ENCODE measurements around the gene DCLK2. TPM values are rescaled to one million over a fixed set of nuclear protein-coding genes. Genes with fewer than 3 reads are reported as not detected.

DCLK2 gene
- total RNA-seq, 1 experiment from 2014 or later = 13.5 TPM

DNA sequence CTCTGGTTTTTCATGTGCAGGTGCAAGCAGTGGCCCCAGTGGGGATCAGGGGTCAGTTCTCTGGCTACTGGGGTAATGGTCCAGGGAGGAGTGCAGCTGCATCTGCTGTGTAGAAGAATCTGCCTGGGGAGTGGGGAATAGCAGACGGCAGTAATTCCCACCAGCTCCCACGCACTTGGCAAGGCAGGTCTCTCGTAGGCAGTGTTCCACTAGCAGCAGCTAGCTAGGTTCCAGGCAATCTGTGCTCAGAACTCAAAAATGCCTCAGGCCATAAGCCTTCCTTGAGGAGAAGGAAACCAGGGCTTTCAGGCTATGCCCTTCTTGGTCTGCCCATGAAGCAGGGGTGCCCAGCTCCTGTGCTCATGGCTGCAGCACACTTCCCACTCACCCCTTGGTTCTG, 38.8 kb downstream of the DCLK2 start:
- DNase-seq (ENCODE audit: low read depth) = no peak

DNA sequence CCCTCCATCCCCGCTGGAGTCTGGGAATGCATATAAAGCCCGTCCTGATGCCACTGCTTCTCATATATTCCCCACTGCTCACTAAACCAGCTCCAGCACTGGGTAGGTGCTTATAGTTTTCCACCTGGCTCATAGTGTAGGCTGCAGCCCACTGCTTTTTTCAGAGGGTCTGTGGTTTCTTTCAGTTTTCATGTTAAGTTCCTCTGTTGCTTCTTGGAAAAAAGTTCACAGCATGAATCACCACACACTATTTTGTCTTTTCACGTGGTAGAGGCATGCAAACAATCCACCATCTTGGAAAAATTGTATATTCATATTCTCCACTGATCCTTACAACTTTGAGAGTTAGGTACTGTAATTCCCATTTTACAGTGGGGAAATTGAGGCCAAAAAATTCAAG, 39.4 kb downstream of the DCLK2 start:
- DNase-seq (ENCODE audit: low read depth) = no peak

- no peak for DNase-seq (ENCODE audit: low read depth)
Measured at GRCh38 chr4:150119492-150119891, 41.2 kb downstream of the DCLK2 start.

GRCh38 chr4:150123087-150123486, 44.8 kb downstream of the DCLK2 start:
- DNase-seq (ENCODE audit: low read depth) = no peak

GRCh38 chr4:150123796-150124677, 45.8 kb downstream of the DCLK2 start:
- no peak for DNase-seq (ENCODE audit: low read depth)

DNA sequence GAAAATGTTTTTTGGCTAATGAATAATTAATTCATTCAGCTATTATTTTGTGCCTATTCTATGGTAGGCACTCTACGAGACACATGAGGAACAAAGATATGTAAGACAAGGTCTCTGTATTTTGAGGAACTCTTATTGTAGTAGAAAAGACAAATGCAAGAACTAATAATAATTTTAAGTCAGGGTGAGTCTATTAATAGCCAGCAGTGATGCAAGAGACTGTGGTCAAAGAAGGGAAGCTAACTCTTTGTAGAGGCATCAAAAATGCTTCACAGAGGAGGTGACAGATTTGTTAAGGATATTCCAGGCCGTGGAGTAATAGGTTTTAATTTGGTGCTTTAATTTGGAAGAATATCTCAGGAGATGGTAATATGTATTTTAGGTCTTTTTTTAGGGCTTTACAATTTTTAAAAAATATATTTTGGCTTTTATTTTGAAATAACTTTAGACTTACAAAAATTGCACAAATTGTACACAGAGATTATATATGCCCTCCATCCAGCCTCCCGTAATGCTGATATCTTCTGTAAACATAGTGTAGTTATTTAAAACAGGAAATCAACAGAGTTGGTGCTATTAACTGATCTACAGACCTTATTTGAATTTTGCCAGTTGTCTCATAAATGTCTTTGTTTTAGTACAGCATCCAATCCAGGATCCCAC, 48.1 kb downstream of the DCLK2 start:
- DNase-seq (ENCODE audit: low read depth) = no peak

DNA sequence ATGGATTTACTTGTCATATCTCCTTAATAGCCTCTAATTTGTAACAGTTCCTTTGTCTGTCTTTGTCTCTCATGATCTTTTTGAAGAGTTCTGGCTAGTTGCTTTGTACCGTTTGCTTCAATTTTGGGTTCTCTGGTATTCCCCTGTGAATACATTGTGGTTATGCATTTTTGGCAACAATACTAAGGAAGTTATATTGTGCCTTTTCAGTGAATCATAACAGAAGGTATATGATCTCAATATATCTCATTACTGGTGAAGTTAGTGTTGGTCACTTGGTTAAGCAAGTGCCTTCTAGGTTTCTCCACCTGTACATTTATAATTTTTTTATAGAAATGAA, 48.6 kb downstream of the DCLK2 start:
- peak; percentile 53 for DNase-seq (ENCODE audit: low read depth)

DNA sequence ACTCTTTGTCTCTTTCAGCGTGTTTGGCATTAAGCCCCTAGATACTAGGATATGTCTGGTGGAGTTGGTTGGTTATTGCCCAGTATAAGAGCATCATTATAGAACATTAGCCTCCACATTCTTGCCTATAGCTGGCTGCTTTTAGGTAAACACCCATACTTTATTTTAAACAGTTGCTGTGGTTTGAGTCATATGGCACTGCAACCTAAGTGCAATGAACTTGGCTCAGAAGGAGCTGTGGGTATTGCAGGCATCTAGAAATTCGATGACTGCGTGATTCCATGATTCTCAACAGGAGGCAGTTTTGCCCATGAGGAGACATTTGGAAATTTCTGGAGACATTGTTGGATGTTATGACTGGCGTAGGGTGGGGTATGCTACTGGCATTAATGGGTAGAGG, 49.5 kb downstream of the DCLK2 start:
- peak; percentile 37 for DNase-seq (ENCODE audit: low read depth)

GRCh38 chr4:150130933-150131332, 52.7 kb downstream of the DCLK2 start:
- no peak for DNase-seq (ENCODE audit: low read depth)

DNA sequence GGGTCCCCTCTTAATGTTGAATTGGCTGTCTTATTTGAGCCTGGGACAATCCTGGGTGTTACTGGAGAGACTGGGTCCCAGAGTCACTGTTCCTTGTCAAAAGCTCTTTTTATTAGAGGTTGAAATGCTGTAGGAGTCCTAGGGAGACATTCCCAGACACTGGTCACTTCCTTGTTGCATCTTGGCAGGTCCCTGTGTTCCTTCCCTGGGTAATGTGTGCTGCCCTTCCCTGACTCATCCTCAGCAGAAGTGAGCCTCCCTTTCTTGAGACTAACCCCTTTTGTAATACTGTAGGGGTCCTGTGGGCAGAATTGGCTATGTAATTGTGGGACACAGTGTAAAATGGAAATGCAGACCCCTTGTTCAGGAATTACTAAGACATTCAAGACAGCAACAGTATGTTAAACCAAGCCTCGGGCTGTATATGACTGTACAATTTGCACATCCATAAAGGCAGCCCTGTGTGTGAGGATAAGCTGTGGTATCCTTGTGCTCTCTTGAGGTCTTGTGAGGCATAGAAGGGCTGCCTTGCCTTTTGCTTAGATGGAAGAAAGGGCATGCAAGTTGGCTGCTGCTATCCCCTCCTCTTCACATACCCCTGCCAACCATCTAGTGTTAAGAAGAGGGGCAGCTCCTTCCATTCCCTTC, 53.5 kb downstream of the DCLK2 start:
- no peak for DNase-seq (ENCODE audit: low read depth)

DNA sequence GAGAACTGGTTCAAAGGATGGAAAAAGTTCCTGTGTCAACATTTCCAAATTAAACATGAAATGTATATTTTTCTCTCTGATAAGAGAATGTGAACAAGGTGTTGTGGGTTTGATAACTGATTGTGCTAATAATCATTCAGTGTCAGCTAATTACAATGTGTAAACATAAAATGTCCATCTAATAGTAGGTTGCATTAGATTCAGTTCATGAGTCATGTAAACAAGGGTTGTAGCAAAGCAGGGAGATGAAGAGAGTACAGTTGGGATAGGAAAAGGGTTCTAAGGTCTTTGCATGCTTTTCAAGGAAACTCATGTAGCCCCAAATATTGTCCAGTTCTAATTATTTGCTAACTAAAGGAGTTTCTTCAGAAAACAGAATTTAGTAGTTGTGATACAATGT, 55.4 kb downstream of the DCLK2 start:
- DNase-seq (ENCODE audit: low read depth) = no peak

- DNase-seq (ENCODE audit: low read depth) = no peak
Measured at GRCh38 chr4:150135134-150135772, 57.0 kb downstream of the DCLK2 start.

DNA sequence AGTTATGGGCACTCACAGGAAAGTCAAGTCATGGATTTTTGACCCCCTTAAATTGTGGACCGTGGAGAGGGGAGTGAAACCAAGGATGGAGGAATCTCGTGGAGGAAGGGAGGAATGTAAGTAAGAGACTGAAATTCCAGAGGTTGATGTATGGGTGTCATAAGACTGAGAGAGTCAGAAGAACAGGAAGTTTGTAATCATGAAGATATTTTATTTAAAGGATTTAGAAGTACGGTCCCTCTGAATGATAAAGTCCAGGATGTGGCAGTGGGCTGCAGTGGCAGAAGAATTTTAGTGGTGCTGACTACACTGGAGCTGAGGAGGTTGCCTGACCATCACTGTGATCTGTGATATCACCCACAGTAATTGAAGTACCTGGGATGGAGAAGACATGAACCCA, 57.8 kb downstream of the DCLK2 start:
- DNase-seq (ENCODE audit: low read depth) = no peak

DNA sequence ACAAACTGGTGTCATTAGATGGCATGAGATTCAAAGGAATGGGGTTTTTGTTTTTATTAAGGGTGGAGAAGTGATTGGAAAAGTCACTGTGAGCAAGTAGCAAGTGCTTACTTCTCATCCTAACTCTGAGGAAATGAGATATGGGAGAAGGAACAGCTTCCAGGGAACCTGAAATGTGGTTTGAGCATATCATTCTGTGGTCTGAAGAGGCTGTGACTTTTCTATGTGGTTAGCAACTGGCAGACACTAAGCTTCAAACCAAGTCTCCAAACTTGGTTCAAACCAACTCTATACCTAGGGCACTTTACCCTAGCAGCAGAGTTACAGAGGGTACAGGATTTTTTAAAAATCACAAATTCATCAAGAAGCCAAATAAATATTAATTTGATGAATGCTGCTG, 58.2 kb downstream of the DCLK2 start:
- peak; percentile 51 for DNase-seq (ENCODE audit: low read depth)

- DNase-seq (ENCODE audit: low read depth) = peak; percentile 40
Measured at GRCh38 chr4:150139297-150139865, 61.1 kb downstream of the DCLK2 start.

GRCh38 chr4:150140774-150141400, 62.6 kb downstream of the DCLK2 start:
- peak; percentile 34 for DNase-seq (ENCODE audit: low read depth)

GRCh38 chr4:150141756-150142155, 63.5 kb downstream of the DCLK2 start:
- no peak for DNase-seq (ENCODE audit: low read depth)

DNA sequence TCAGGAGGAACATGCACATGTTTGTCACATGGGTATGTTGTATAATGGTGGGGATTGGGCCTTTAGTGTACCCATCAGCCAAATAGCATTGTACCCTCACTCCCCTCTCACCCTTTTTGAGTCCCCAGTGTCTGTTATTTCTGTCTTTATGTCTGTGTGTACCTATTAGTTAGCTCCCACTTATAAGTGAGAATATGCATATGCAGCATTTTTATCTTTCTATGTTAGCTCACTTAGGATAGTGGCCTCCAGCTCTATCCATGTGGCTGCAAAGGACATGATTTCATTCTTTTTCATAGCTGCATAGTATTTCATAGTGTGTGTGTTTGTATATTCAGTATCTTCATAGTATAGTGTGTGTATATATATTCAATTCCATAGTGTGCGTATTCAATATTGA, 64.6 kb downstream of the DCLK2 start:
- no peak for DNase-seq (ENCODE audit: low read depth)

- DNase-seq (ENCODE audit: low read depth) = no peak
Measured at GRCh38 chr4:150145090-150145945, 67.1 kb downstream of the DCLK2 start.

GRCh38 chr4:150145946-150146340, 67.7 kb downstream of the DCLK2 start:
- no peak for DNase-seq (ENCODE audit: low read depth)

DNA sequence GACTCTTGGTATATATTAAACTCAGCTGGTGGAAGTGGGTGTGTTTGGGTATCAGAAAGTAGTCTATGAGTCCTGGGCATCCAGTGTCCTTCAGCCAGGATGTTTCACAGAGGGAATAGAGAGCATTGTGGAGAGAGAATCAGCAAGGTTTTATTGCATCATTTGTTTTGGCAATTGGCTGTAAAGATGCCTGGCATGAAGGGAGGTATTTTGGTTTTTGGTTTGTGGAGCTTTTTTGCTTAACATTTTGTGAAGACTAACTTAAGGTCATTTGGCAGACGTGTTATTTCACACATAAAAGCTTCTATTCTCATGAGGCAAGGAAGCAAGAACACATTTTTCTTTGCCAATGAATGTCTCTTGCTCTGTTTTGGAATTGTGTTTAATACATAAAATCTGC, 71.1 kb downstream of the DCLK2 start:
- DNase-seq (ENCODE audit: low read depth) = no peak

Data from Daoy (cell line).